HCT116 (cell line): Measurements from ENCODE around the gene OXT. TPM values are rescaled to one million over a fixed set of nuclear protein-coding genes. Genes with fewer than 3 reads are reported as not detected.

Source experiments
- ATAC-seq: fragments of 200-7000 bp; cut with Tn5 transposase; 2 replicates; pipeline ENCODE4 v1.9.1; 2020; ENCODE audit warnings: mild to moderate bottlenecking, moderate library complexity
- BruUV-seq: library from RNA; stranded (reverse); fragments of 400-500 nt; replicated peaks from 2 replicates; lab custom pipeline; 2021; lab: Mats Ljungman, UMichigan
- CTCF ChIA-PET: fragments of 300-600 bp; sonication (Branson Sonifier 250); formaldehyde crosslinking; loops from one replicate; lab custom pipeline; 2021; ENCODE audit warnings: antibody characterized with exemption; lab: Charles Lee
- POLR2A ChIA-PET: fragments of 300-600, 350-600 bp; sonication (Branson Sonifier 250); formaldehyde crosslinking; loops from one replicate; lab custom pipeline; 2021; ENCODE audit warnings: antibody characterized with exemption; lab: Charles Lee
- RAD21 ChIA-PET, 2 experiments: fragments of 300-600 bp; sonication (Branson Sonifier 250); formaldehyde crosslinking; loops; one replicate each; lab custom pipeline; 2023; ENCODE audit warnings: low total read pairs in 2 of 2; ENCODE audit not compliant: uncharacterized antibody in 2 of 2, unreplicated experiment in 2 of 2, low non-redundant PET in 1 of 2; lab: Charles Lee
- DNase-seq: peaks from one replicate; pipeline ENCODE4 v3.0.0-alpha.2; 2010; ENCODE audit warnings: low read depth, low spot score
- H2AFZ ChIP-seq: fragments of 200-600 bp; shearing (Covaris generic), sonication (generic); 2 replicates; pipeline ENCODE4 v1.6.1; 2017; ENCODE audit warnings: low read depth, mixed run types, mixed read lengths, antibody characterized with exemption, low read length; ENCODE audit not compliant: poor library complexity, severe bottlenecking
- H3K27ac ChIP-seq: 2 replicates; pipeline ENCODE4 v1.5.1; 2012; ENCODE audit warnings: low read depth, low read length
- H3K27me3 ChIP-seq: fragments of 200-600 bp; sonication (generic); 2 replicates; pipeline ENCODE4 v1.6.1; 2016; ENCODE audit warnings: mixed run types, low read length, mixed read lengths; ENCODE audit not compliant: insufficient read depth
- H3K36me3 ChIP-seq, 2 experiments: fragments of 200-500 bp in 1 of 2; fragments of 200-600 bp in 1 of 2; sonication (Bioruptor generic) in 1 of 2; sonication (generic) in 1 of 2; 2 replicates each; pipeline versions ENCODE4 v1.5.1 to v1.6.1; 2014 to 2016; ENCODE audit warnings: low read length in 2 of 2, inconsistent platforms in 1 of 2, mixed read lengths in 1 of 2, mixed run types in 1 of 2; ENCODE audit not compliant: insufficient read depth in 2 of 2, control insufficient read depth in 1 of 2
- H3K4me1 ChIP-seq, 2 experiments: fragments of 200-600 bp in 1 of 2; sonication (generic) in 1 of 2; 2 replicates each; pipeline versions ENCODE4 v1.5.1 to v1.6.1; 2012 to 2017; ENCODE audit warnings: low read length in 2 of 2, inconsistent platforms in 1 of 2, mild to moderate bottlenecking in 1 of 2, mixed read lengths in 1 of 2, mixed run types in 1 of 2, moderate library complexity in 1 of 2; ENCODE audit not compliant: insufficient read depth in 2 of 2, control insufficient read depth in 1 of 2
- H3K4me2 ChIP-seq: fragments of 200-600 bp; sonication (generic); 2 replicates; pipeline ENCODE4 v1.6.1; 2017; ENCODE audit warnings: mixed run types, low read length, mixed read lengths
- H3K4me3 ChIP-seq, 2 experiments: fragments of 200-600 bp in 1 of 2; sonication (generic) in 1 of 2; replicated peaks in 1 of 2; 2 replicates each; pipeline ENCODE4 v1.5.1; 2011 to 2016; ENCODE audit warnings: low read length in 2 of 2, control low read depth in 1 of 2, low read depth in 1 of 2, mild to moderate bottlenecking in 1 of 2, mixed read lengths in 1 of 2, mixed run types in 1 of 2
- H3K79me2 ChIP-seq: fragments of 200-600 bp; sonication (generic); 2 replicates; pipeline ENCODE4 v1.6.1; 2017; ENCODE audit warnings: mild to moderate bottlenecking, mixed run types, low read length, moderate library complexity, mixed read lengths; ENCODE audit not compliant: insufficient read depth
- H3K9ac ChIP-seq: fragments of 200-600 bp; sonication (generic); 2 replicates; pipeline ENCODE4 v1.6.1; 2016; ENCODE audit warnings: low read length, mixed read lengths
- H3K9me2 ChIP-seq: fragments of 200-600 bp; sonication (generic), shearing (Covaris generic); 2 replicates; pipeline ENCODE4 v1.6.1; 2017; ENCODE audit warnings: mixed run types, mild to moderate bottlenecking, moderate library complexity; ENCODE audit not compliant: insufficient read depth
- H3K9me3 ChIP-seq, 2 experiments: fragments of 200-500 bp in 1 of 2; fragments of 200-600 bp in 1 of 2; sonication (Bioruptor generic) in 1 of 2; sonication (generic) in 1 of 2; 2 replicates each; pipeline ENCODE4 v1.6.1; 2014 to 2017; ENCODE audit warnings: low read length in 2 of 2, mixed read lengths in 2 of 2, inconsistent platforms in 1 of 2, low read depth in 1 of 2, mild to moderate bottlenecking in 1 of 2, mixed run types in 1 of 2, moderate library complexity in 1 of 2; ENCODE audit not compliant: control insufficient read depth in 1 of 2, insufficient read depth in 1 of 2
- H4K20me1 ChIP-seq: fragments of 200-600 bp; sonication (generic), shearing (Covaris generic); 2 replicates; pipeline ENCODE4 v1.6.1; 2017; ENCODE audit warnings: mixed run types, mild to moderate bottlenecking, moderate library complexity; ENCODE audit not compliant: insufficient read depth
- ATF3 ChIP-seq: IDR thresholded peaks from 2 replicates; pipeline ENCODE4 v1.6.1; 2012
- EGR1 ChIP-seq: IDR thresholded peaks from 2 replicates; pipeline ENCODE4 v1.6.1; 2012; ENCODE audit warnings: low read depth
- ELF1 ChIP-seq: IDR thresholded peaks from 2 replicates; pipeline ENCODE4 v1.6.1; 2012; ENCODE audit warnings: low read depth, borderline replicate concordance
- EZH2phosphoT487 ChIP-seq: fragments of 200-600 bp; IDR thresholded peaks from 2 replicates; pipeline ENCODE4 v1.6.1; 2018; ENCODE audit warnings: antibody characterized with exemption, borderline replicate concordance
- POLR2A ChIP-seq: IDR thresholded peaks from 2 replicates; pipeline ENCODE4 v1.7.0; 2011; ENCODE audit warnings: borderline replicate concordance; ENCODE audit not compliant: insufficient read depth, insufficient read length; ENCODE audit errors: extremely low read depth
- POLR2AphosphoS5 ChIP-seq: IDR thresholded peaks from 2 replicates; pipeline ENCODE4 v1.6.1; 2011; ENCODE audit warnings: mild to moderate bottlenecking, low read depth, low read length, moderate library complexity
- RAD21 ChIP-seq: IDR thresholded peaks from 2 replicates; pipeline ENCODE4 v1.6.1; 2012; ENCODE audit warnings: low read depth, mild to moderate bottlenecking
- SIN3A ChIP-seq: IDR thresholded peaks from 2 replicates; pipeline ENCODE4 v1.6.1; 2012; ENCODE audit warnings: low read depth
- SP1 ChIP-seq: IDR thresholded peaks from 2 replicates; pipeline ENCODE4 v1.6.1; 2012; ENCODE audit warnings: low read depth
- SRF ChIP-seq: IDR thresholded peaks from 2 replicates; pipeline ENCODE4 v1.6.1; 2012; ENCODE audit warnings: low read depth
- YY1 ChIP-seq: IDR thresholded peaks from 2 replicates; pipeline ENCODE4 v1.6.1; 2011; ENCODE audit warnings: low read length, low read depth, moderate library complexity, mild to moderate bottlenecking; ENCODE audit not compliant: insufficient replicate concordance; ENCODE audit errors: extremely low read depth
- ZBTB33 ChIP-seq: IDR thresholded peaks from 2 replicates; pipeline ENCODE4 v1.6.1; 2011; ENCODE audit warnings: mild to moderate bottlenecking, low read length, moderate library complexity; ENCODE audit not compliant: insufficient replicate concordance; ENCODE audit errors: extremely low read depth
- intact Hi-C: fragments of 100-400 bp; cut with micrococcal nuclease; formaldehyde crosslinking; loops from 2 replicates; pipeline ENCODE4 v1.10.0; 2022
- total RNA-seq: library from RNA; stranded (reverse); gene quantifications from one replicate; pipeline ENCODE4 v1.2.1, GENCODE V29; 2021; ENCODE audit not compliant: unreplicated experiment

Gene OXT
- total RNA-seq, 1 experiment from 2014 or later, result not detected

GRCh38 chr20:3043322-3043721 is 28.1 kb upstream of the OXT start, which contains the start of gene GNRH2 (continued):
- no peak for TF ChIP-seq SRF
- no peak for TF ChIP-seq EZH2phosphoT487
- no peak for TF ChIP-seq EGR1
- TF ChIP-seq ATF3, result no peak
- no peak for TF ChIP-seq YY1
- no peak for TF ChIP-seq RAD21
- no peak for TF ChIP-seq SIN3A

GRCh38 chr20:3044336-3044965 is 27.0 kb upstream of the OXT start:
- no peak overlapping the region for H3K4me3 ChIP-seq
- peak overlapping the region; percentile 88; the same call in 1 of the 2 replicates for H3K9ac ChIP-seq
- TF ChIP-seq ELF1, result no peak
- TF ChIP-seq POLR2A, result no peak
- no peak for TF ChIP-seq ZBTB33
- TF ChIP-seq SRF, result no peak
- TF ChIP-seq POLR2AphosphoS5, result no peak
- TF ChIP-seq SP1, result no peak
- no peaks in the 10 kb centered on the region for H3K27me3 ChIP-seq
- ChIA-PET CTCF (no interaction called here), POLR2A (no interaction called here), RAD21 (no interaction called here)
- H3K36me3 ChIP-seq, result peaks cover 4 to 13% of the 10 kb centered on the region in 2 experiments; a peak in 2 of 4 replicates
- H3K4me1 ChIP-seq, result peaks cover 4 to 27% of the 10 kb centered on the region in 2 experiments; a peak in 3 of 4 replicates
- no peak overlapping the region for H2AFZ ChIP-seq
- no peaks in the 10 kb centered on the region for H3K9me3 ChIP-seq
- BruUV-seq, result no TSS peak
- intact Hi-C loops, result no loop called here
- no peak for ATAC-seq
- no peaks in the 10 kb centered on the region for H4K20me1 ChIP-seq
- H3K4me2 ChIP-seq, result peak overlapping the region; percentile 97; the same call in 1 of the 2 replicates
- peak overlapping the region; percentile 87; the same call in 1 of the 2 replicates for H3K27ac ChIP-seq
- no peak for DNase-seq
- no peaks in the 10 kb centered on the region for H3K9me2 ChIP-seq
- H3K79me2 ChIP-seq, result peaks cover 27% of the 10 kb centered on the region
